OCI-LY1 (cell line): ENCODE data around the gene MYO18B.

Source experiments
- H2AFZ ChIP-seq: fragments of 200-600 bp; sonication (generic), shearing (Covaris generic); 2 replicates; pipeline ENCODE4 v1.6.0; 2014; ENCODE audit warnings: antibody characterized with exemption, mild to moderate bottlenecking, low read length
- H3F3A ChIP-seq: fragments of 200-600 bp; sonication (generic), shearing (Covaris generic); 2 replicates; pipeline ENCODE4 v1.6.0; 2014; ENCODE audit warnings: mild to moderate bottlenecking, antibody characterized with exemption, low read length, moderate library complexity; ENCODE audit not compliant: insufficient read depth
- H3K27ac ChIP-seq: fragments of 200-600 bp; sonication (generic); 2 replicates; pipeline ENCODE4 v1.5.1; 2014; ENCODE audit warnings: low read length, mixed run types, mild to moderate bottlenecking, low read depth; ENCODE audit not compliant: poor library complexity, severe bottlenecking
- H3K27me3 ChIP-seq: fragments of 200-600 bp; sonication (generic); 2 replicates; pipeline ENCODE4 v1.6.0; 2014; ENCODE audit warnings: antibody characterized with exemption, mild to moderate bottlenecking, low read length, moderate library complexity; ENCODE audit not compliant: insufficient read depth
- H3K36me3 ChIP-seq: fragments of 200-600 bp; sonication (generic); 2 replicates; pipeline ENCODE4 v1.6.1; 2014; ENCODE audit warnings: mild to moderate bottlenecking, antibody characterized with exemption, low read length, moderate library complexity, mixed read lengths; ENCODE audit not compliant: insufficient read depth
- H3K4me1 ChIP-seq: fragments of 200-600 bp; sonication (generic); 2 replicates; pipeline ENCODE4 v1.5.1; 2014; ENCODE audit warnings: mild to moderate bottlenecking, low read length, moderate library complexity; ENCODE audit not compliant: insufficient read depth, severe bottlenecking
- H3K4me2 ChIP-seq: fragments of 200-600 bp; sonication (generic), shearing (Covaris generic); 2 replicates; pipeline ENCODE4 v1.6.1; 2014; ENCODE audit warnings: low read length
- H3K4me3 ChIP-seq: fragments of 200-600 bp; sonication (generic); 2 replicates; pipeline ENCODE4 v1.5.1; 2014; ENCODE audit warnings: low read length, low read depth, mild to moderate bottlenecking, mixed read lengths; ENCODE audit not compliant: poor library complexity, severe bottlenecking
- H3K79me2 ChIP-seq: fragments of 200-600 bp; shearing (Covaris generic); 2 replicates; pipeline ENCODE4 v1.6.1; 2016; ENCODE audit warnings: mixed run types, low read length, mixed read lengths; ENCODE audit not compliant: insufficient read depth
- H3K9ac ChIP-seq: fragments of 200-600 bp; sonication (generic), shearing (Covaris generic); 2 replicates; pipeline ENCODE4 v1.6.1; 2014; ENCODE audit warnings: mild to moderate bottlenecking, low read length, mixed read lengths
- H3K9me2 ChIP-seq: fragments of 200-600 bp; sonication (generic), shearing (Covaris generic); 2 replicates; pipeline ENCODE4 v1.6.1; 2014; ENCODE audit warnings: low read depth, mild to moderate bottlenecking, low read length, mixed read lengths
- H3K9me3 ChIP-seq: fragments of 200-600 bp; shearing (Covaris generic); 2 replicates; pipeline ENCODE4 v1.6.1; 2014; ENCODE audit warnings: low read length, mixed read lengths
- H4K20me1 ChIP-seq: fragments of 200-600 bp; sonication (generic), shearing (Covaris generic); 2 replicates; pipeline ENCODE4 v1.6.0; 2016; ENCODE audit warnings: mild to moderate bottlenecking, low read length; ENCODE audit not compliant: insufficient read depth
- EZH2 ChIP-seq: fragments of 200-600 bp; sonication (generic), shearing (Covaris generic); IDR thresholded peaks from 2 replicates; pipeline ENCODE4 v1.8.0; 2017; ENCODE audit warnings: borderline replicate concordance, mixed run types, mild to moderate bottlenecking, antibody characterized with exemption, low read length, moderate library complexity, mixed read lengths
- TF ChIP-seq, protein P1 (sequence below): fragments of 200-600 bp; sonication (generic), shearing (Covaris generic); IDR thresholded peaks from 2 replicates; pipeline ENCODE4 v1.5.1; 2017; ENCODE audit warnings: mild to moderate bottlenecking, antibody characterized with exemption, low read length, moderate library complexity, mixed read lengths

MYO18B gene

DNA sequence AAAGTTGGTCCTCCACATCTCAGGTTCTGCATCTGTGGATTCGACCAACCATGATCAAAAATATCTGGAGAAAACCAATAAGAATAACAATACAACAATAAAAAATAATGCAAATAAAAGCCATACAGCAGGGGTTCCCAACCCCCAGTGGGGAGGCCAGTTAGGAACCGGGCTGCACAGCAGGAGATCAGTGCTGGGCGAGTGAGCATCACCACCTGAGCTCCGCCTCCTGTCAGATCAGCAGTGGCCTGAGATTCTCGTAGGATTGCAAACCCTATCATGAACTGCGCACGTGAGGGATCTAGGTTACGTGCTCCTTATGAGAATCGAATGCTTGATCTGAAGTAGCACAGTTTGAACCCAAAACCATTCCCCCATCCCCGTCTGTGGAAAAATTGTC, 25.4 kb upstream of the MYO18B start:
- Histone ChIP-seq H2AFZ (no peak overlapping the region), H3F3A (no peaks in the 10 kb centered on the region), H4K20me1 (no peaks in the 10 kb centered on the region), H3K27me3 (no peaks in the 10 kb centered on the region), H3K27ac (no peak overlapping the region), H3K36me3 (no peaks in the 10 kb centered on the region), H3K4me2 (no peak overlapping the region), H3K79me2 (no peaks in the 10 kb centered on the region), H3K4me1 (no peaks in the 10 kb centered on the region), H3K9me3 (no peaks in the 10 kb centered on the region), H3K9me2 (no peaks in the 10 kb centered on the region), H3K9ac (no peak overlapping the region), H3K4me3 (no peak overlapping the region)
- TF ChIP-seq, protein P1, sequence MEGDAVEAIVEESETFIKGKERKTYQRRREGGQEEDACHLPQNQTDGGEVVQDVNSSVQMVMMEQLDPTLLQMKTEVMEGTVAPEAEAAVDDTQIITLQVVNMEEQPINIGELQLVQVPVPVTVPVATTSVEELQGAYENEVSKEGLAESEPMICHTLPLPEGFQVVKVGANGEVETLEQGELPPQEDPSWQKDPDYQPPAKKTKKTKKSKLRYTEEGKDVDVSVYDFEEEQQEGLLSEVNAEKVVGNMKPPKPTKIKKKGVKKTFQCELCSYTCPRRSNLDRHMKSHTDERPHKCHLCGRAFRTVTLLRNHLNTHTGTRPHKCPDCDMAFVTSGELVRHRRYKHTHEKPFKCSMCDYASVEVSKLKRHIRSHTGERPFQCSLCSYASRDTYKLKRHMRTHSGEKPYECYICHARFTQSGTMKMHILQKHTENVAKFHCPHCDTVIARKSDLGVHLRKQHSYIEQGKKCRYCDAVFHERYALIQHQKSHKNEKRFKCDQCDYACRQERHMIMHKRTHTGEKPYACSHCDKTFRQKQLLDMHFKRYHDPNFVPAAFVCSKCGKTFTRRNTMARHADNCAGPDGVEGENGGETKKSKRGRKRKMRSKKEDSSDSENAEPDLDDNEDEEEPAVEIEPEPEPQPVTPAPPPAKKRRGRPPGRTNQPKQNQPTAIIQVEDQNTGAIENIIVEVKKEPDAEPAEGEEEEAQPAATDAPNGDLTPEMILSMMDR: no peak
- no peak for TF ChIP-seq EZH2

DNA sequence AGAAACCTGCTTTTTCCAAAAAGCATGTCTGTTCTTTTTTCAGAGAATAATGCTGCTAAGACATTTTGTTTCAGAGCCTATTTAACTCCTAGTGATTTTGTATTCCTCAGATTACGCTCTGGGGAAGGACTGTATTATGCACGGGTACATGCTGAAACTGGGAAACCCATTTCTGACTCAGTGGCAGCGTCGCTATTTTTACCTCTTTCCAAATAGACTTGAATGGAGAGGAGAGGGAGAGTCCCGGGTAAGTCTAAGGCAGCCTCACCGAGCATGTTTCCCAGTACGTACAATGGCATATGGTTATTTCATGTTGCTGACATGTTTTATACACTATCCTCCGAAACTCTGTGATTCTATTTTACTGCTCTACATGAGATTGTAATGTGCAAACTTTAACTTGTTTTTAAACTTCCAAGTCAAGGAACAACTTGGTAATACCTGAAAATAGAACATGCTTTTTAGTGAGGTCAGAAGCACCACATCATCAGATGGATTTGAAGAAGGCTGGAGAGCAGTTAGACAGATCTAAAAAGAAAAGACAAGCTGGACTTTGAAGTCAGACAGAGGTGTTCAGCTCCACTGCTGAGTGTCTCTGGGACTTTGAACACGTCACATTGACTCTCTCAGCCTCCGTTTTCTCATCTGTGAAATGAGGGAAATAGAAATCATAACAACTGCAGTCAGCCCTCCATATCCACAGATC, 23.7 kb upstream of the MYO18B start:
- no peaks in the 10 kb centered on the region for H3K36me3 ChIP-seq
- no peak overlapping the region for H3K27ac ChIP-seq
- no peaks in the 10 kb centered on the region for H4K20me1 ChIP-seq
- no peaks in the 10 kb centered on the region for H3F3A ChIP-seq
- H3K4me1 ChIP-seq: no peaks in the 10 kb centered on the region
- H3K9ac ChIP-seq: no peak overlapping the region
- H3K4me2 ChIP-seq: no peak overlapping the region
- H2AFZ ChIP-seq: no peak overlapping the region
- H3K4me3 ChIP-seq: no peak overlapping the region
- TF ChIP-seq, protein P1: no peak
- no peak for TF ChIP-seq EZH2
- H3K79me2 ChIP-seq: no peaks in the 10 kb centered on the region
- H3K27me3 ChIP-seq: no peaks in the 10 kb centered on the region
- H3K9me3 ChIP-seq: no peaks in the 10 kb centered on the region
- no peaks in the 10 kb centered on the region for H3K9me2 ChIP-seq

DNA sequence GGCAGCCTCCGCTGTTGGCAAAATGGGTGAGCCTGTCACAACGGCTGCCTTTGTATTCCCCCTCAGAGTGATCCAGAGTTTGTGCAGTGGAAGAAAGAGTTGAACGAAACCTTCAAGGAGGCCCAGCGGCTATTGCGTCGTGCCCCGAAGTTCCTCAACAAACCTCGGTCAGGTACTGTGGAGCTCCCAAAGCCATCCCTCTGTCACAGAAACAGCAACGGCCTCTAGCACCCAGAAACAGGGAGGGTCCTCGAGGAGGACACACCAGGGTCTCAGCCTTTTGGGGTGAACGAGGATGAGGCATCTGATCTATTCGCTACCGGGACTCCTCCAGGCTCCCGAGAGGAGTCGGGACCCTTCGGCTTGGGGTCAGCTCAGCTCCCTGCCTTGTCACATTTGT, 19.8 kb upstream of the MYO18B start:
- Histone ChIP-seq H3K79me2 (no peaks in the 10 kb centered on the region), H3K27ac (no peak overlapping the region), H3F3A (no peaks in the 10 kb centered on the region), H2AFZ (no peak overlapping the region), H3K9me3 (no peaks in the 10 kb centered on the region), H3K4me1 (no peaks in the 10 kb centered on the region), H3K4me3 (no peak overlapping the region), H3K27me3 (no peaks in the 10 kb centered on the region), H3K9ac (no peak overlapping the region), H3K36me3 (no peaks in the 10 kb centered on the region), H3K4me2 (no peak overlapping the region), H3K9me2 (no peaks in the 10 kb centered on the region), H4K20me1 (no peaks in the 10 kb centered on the region)
- TF ChIP-seq, protein P1: no peak
- TF ChIP-seq EZH2: no peak
